Body of pancreas (tissue), 4 donors: ENCODE results near the gene RASGRP3.

Experiments used
- POLR2A ChIP-seq, 3 donors: fragments of 450-650 bp; IDR thresholded peaks; one replicate each; pipeline ENCODE4 v1.6.1; 2016; ENCODE audit warnings: antibody characterized with exemption in 3 of 3, mild to moderate bottlenecking in 2 of 3
- TF ChIP-seq, protein P1 (sequence below), 7 experiments: fragments of 450-650 bp in 4 of 7; fragments of 200-600 bp in 3 of 7; sonication (generic) in 3 of 7; IDR thresholded peaks; one replicate each; pipeline ENCODE4 v1.5.1; 2016 to 2019; ENCODE audit warnings: antibody characterized with exemption in 7 of 7

DNA sequence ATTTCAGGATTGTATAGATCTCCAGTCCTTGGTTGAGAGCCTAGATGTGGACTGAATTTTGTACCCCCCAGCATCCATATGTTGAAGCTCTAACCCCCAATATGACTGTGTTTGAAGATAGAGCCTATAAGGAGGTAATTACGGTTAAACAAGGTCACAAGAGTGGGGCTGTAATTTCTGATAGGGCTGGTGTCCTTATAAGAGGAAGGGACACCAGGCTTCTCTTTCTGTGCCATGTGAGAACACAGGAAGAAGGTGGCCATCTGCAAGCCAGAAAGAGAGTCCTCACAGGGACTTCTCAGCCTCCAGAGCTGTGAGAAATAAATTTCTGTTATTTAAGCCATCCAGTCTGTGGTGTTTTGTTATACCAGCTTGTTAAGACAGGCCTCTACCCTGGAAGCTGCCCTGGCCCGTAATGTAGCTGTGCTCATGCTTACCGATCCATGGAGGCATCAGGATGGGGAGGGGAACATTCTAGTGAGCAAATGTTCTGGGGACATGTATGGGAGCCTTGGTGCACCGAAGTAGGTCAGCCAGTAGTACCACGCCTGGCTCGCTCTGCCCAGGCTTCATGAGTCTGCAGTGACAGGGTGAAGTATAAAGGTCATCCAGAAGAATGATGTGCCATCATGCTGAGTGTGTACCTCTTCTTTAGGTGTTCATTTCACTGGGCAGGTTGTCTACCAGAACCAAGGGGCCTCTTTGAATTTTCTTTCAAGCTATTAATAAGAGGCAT lies 16.1 kb downstream of the RASGRP3 start:
- TF ChIP-seq, protein P1, sequence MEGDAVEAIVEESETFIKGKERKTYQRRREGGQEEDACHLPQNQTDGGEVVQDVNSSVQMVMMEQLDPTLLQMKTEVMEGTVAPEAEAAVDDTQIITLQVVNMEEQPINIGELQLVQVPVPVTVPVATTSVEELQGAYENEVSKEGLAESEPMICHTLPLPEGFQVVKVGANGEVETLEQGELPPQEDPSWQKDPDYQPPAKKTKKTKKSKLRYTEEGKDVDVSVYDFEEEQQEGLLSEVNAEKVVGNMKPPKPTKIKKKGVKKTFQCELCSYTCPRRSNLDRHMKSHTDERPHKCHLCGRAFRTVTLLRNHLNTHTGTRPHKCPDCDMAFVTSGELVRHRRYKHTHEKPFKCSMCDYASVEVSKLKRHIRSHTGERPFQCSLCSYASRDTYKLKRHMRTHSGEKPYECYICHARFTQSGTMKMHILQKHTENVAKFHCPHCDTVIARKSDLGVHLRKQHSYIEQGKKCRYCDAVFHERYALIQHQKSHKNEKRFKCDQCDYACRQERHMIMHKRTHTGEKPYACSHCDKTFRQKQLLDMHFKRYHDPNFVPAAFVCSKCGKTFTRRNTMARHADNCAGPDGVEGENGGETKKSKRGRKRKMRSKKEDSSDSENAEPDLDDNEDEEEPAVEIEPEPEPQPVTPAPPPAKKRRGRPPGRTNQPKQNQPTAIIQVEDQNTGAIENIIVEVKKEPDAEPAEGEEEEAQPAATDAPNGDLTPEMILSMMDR (IDR thresholded peaks at IDR 0.05), result no peak
- TF ChIP-seq POLR2A (IDR thresholded peaks at IDR 0.05), result no peak
